Liver (tissue), 3 donors: Measurements from ENCODE around the gene C2orf49.

Experiments used
- ATF3 ChIP-seq: IDR thresholded peaks from 2 replicates; pipeline ENCODE4 v1.6.1; 2016; ENCODE audit warnings: antibody characterized with exemption
- CTCF ChIP-seq: fragments of 150-350 bp; IDR thresholded peaks from 2 replicates; pipeline ENCODE4 v1.5.1; 2017; ENCODE audit warnings: improper control_type of control experiment, low read depth, low read length; ENCODE audit not compliant: missing input control
- EGR1 ChIP-seq, 2 donors: IDR thresholded peaks; 2 replicates each; pipeline ENCODE4 v1.6.1; 2016 to 2018; ENCODE audit warnings: antibody characterized with exemption in 2 of 2, low read depth in 2 of 2
- GABPA ChIP-seq, 2 donors: IDR thresholded peaks in 1 of 2; conservative IDR thresholded peaks in 1 of 2; 2 replicates each; pipeline ENCODE4 v1.6.1; 2016; ENCODE audit warnings: antibody characterized with exemption in 2 of 2, mild to moderate bottlenecking in 1 of 2, moderate library complexity in 1 of 2
- MAX ChIP-seq: IDR thresholded peaks from 2 replicates; pipeline ENCODE4 v1.6.1; 2016; ENCODE audit warnings: antibody characterized with exemption
- NR2F2 ChIP-seq: IDR thresholded peaks from 2 replicates; pipeline ENCODE4 v1.6.1; 2016; ENCODE audit warnings: antibody characterized with exemption
- RAD21 ChIP-seq, 2 donors: IDR thresholded peaks; 2 replicates each; pipeline ENCODE4 v1.6.1; 2016; ENCODE audit warnings: antibody characterized with exemption in 2 of 2, mild to moderate bottlenecking in 2 of 2
- REST ChIP-seq: IDR thresholded peaks from 2 replicates; pipeline ENCODE4 v1.6.1; 2016; ENCODE audit warnings: antibody characterized with exemption, mild to moderate bottlenecking
- TAF1 ChIP-seq: conservative IDR thresholded peaks from 2 replicates; pipeline ENCODE4 v1.6.1; 2016; ENCODE audit warnings: antibody characterized with exemption, mild to moderate bottlenecking
- YY1 ChIP-seq: IDR thresholded peaks from 2 replicates; pipeline ENCODE4 v1.6.1; 2016; ENCODE audit warnings: antibody characterized with exemption, mild to moderate bottlenecking
- donor health status: healthy.
- donor health status: healthy.

- TF ChIP-seq RAD21 (IDR thresholded peaks at IDR 0.05), result no peak
- TF ChIP-seq CTCF, result no peak
- no peak for TF ChIP-seq TAF1
- no peak for TF ChIP-seq ATF3
- no peak for TF ChIP-seq YY1
- TF ChIP-seq REST, result no peak
- TF ChIP-seq EGR1 (IDR thresholded peaks at IDR 0.05; ENCODE audit: low read depth in 2 of 2), result no peak
- TF ChIP-seq NR2F2, result no peak
- no peak for TF ChIP-seq MAX
- TF ChIP-seq GABPA (IDR thresholded peaks at IDR 0.05 in 1 of 2, conservative IDR thresholded peaks at IDR 0.05 in 1 of 2), result no peak
These were observed 586 bp upstream of the C2orf49 start for GRCh38 chr2:105336786-105337121.
